ENCODE measurements around the gene KRTAP17-1.

- TF ChIP-seq CTCF (IDR thresholded peaks at IDR 0.05): no peak
- no peak for TF ChIP-seq EP300 (IDR thresholded peaks at IDR 0.05)
These were observed 16.7 kb upstream of the KRTAP17-1 start for GRCh38 chr17:41332239-41332638.

Measured in tibial nerve (tissue), 4 donors.